ENCODE data around the gene ANTXRL. TPM values are rescaled to one million over a fixed set of nuclear protein-coding genes. Genes with fewer than 3 reads are reported as not detected.
"Not testable (repeated sequence)": the region's sequence is repeated elsewhere in the genome, so short reads cannot be mapped to it uniquely, and the experiment has no call there.

ANTXRL gene
- polyA plus RNA-seq, 4 donors, result not detected

GRCh38 chr10:46254007-46254383 lies 32.8 kb upstream of the ANTXRL start:
- no peak for DNase-seq (ENCODE audit: low read depth in 4 of 4, low spot score in 2 of 4)

GRCh38 chr10:46254467-46254866 lies 32.3 kb upstream of the ANTXRL start:
- DNase-seq (ENCODE audit: low read depth in 4 of 4, low spot score in 2 of 4), result no peak

- not testable (repeated sequence) for DNase-seq (ENCODE audit: low read depth in 4 of 4, low spot score in 2 of 4)
These were observed 31.6 kb upstream of the ANTXRL start for GRCh38 chr10:46255210-46255609.

GRCh38 chr10:46255801-46256747 lies 30.7 kb upstream of the ANTXRL start:
- DNase-seq (ENCODE audit: low read depth in 4 of 4, low spot score in 2 of 4), result peak in 1 of 4 donors; percentile 15

GRCh38 chr10:46257099-46257498 lies 29.7 kb upstream of the ANTXRL start:
- no peak for DNase-seq (ENCODE audit: low read depth in 4 of 4, low spot score in 2 of 4)

- DNase-seq (ENCODE audit: low read depth in 4 of 4, low spot score in 2 of 4), result not testable (repeated sequence)
These were observed 23.8 kb upstream of the ANTXRL start for GRCh38 chr10:46262906-46263560.

- DNase-seq (ENCODE audit: low read depth in 4 of 4, low spot score in 2 of 4), result no peak
These were observed 22.9 kb upstream of the ANTXRL start for GRCh38 chr10:46263831-46264268.

- DNase-seq (ENCODE audit: low read depth in 4 of 4, low spot score in 2 of 4), result no peak
These were observed 22.5 kb upstream of the ANTXRL start for GRCh38 chr10:46264336-46264735.

GRCh38 chr10:46264737-46265368 lies 21.9 kb upstream of the ANTXRL start:
- no peak for DNase-seq (ENCODE audit: low read depth in 4 of 4, low spot score in 2 of 4)

GRCh38 chr10:46265566-46266305 lies 21.1 kb upstream of the ANTXRL start:
- DNase-seq (ENCODE audit: low read depth in 4 of 4, low spot score in 2 of 4), result not testable (repeated sequence)

GRCh38 chr10:46266306-46266985 lies 20.4 kb upstream of the ANTXRL start:
- no peak for DNase-seq (ENCODE audit: low read depth in 4 of 4, low spot score in 2 of 4)

- no peak for DNase-seq (ENCODE audit: low read depth in 4 of 4, low spot score in 2 of 4)
These were observed 19.4 kb upstream of the ANTXRL start for GRCh38 chr10:46267132-46267985.

GRCh38 chr10:46268076-46268881 lies 18.5 kb upstream of the ANTXRL start:
- DNase-seq (ENCODE audit: low read depth in 4 of 4, low spot score in 2 of 4), result no peak

- DNase-seq (ENCODE audit: low read depth in 4 of 4, low spot score in 2 of 4), result not testable (repeated sequence)
These were observed 17.2 kb upstream of the ANTXRL start for GRCh38 chr10:46269554-46270053.

- DNase-seq (ENCODE audit: low read depth in 4 of 4, low spot score in 2 of 4), result no peak
These were observed 16.5 kb upstream of the ANTXRL start for GRCh38 chr10:46270086-46270811.

- not testable (repeated sequence) for DNase-seq (ENCODE audit: low read depth in 4 of 4, low spot score in 2 of 4)
These were observed 15.8 kb upstream of the ANTXRL start for GRCh38 chr10:46270963-46271530.
